Measurements from ENCODE around the gene DMRTB1.

DNA sequence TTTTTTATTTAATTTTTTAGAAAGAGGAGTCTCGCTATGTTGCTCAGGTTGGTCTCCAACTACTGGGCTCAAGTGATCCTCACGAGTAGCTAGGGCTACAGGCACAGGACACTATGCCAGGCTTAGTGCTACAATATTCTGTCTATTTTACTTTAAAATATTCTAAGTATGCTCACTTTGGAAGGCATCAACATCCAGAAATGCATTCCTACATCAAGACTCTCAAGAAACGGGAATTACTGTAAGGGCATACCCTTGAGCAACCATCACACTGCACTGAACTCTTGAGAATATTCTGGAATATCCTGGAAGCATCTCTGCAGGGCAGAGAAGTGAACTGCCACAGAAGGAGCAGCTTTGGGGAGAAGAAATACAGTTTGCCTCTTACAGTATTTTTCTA lies 565 bp upstream of the DMRTB1 start:
- TF ChIP-seq EZH2 (IDR thresholded peaks at IDR 0.05; ENCODE audit: insufficient read depth, poor library complexity, severe bottlenecking): no peak
- no peak for TF ChIP-seq EZH2phosphoT487 (IDR thresholded peaks at IDR 0.05; ENCODE audit: insufficient read depth, low read depth)
